GM18505 (cell line): ENCODE results near the gene TBC1D9.
A peak's percentile ranks its signal among the peaks of the same experiment; 100 is the strongest.

Experiments used
- ATAC-seq: cut with Tn5 transposase; IDR thresholded peaks from one replicate; pipeline ENCODE4 v1.9.1; 2021; ENCODE audit not compliant: unreplicated experiment
- POLR2A ChIP-seq: IDR thresholded peaks from 4 replicates; pipeline ENCODE4 v1.6.1; 2011; ENCODE audit warnings: borderline replicate concordance; ENCODE audit not compliant: insufficient read depth, insufficient read length; ENCODE audit errors: extremely low read depth

Gene TBC1D9

DNA sequence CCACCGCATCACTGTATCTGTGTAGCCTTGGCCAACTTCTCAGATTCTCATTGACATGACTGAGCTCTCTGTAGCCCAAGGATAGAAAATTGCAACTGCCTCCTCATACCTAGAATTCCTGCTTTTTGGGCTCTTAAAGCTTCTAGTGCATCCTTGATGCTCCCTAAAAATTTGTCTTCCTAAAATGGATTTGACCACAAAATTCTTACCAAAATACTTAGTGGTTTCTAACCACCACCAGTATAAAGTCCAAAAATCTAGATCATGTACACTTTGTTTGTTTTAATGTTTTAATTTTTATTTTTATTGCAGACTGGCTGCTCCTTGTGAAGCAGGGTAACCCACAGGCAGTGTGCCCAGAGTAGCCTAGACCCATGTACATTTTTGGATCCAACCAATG, 75.5 kb downstream of the TBC1D9 start:
- TF ChIP-seq POLR2A: no peak
- ATAC-seq: no peak

DNA sequence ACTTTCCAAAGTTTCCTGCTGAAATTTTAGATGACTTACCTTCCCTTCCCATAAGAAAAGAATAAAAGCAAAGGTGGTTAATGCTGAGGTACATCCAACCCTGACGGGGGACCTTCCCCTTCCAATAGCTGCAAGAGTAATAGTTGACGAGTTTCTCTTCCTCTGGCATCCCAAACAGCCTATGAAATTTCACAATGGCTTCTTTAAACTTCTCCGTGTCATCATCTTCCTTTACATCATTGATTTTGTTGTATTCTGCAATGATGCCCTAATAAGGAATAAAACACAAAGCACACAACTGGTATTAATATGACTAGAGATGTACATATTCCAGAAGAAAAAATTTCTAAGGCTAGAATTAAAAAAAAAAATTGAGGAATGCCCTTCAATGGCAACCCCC, 76.6 kb downstream of the TBC1D9 start:
- no peak for ATAC-seq
- TF ChIP-seq POLR2A: no peak

GRCh38 chr4:140675599-140676231, 80.5 kb downstream of the TBC1D9 start:
- TF ChIP-seq POLR2A: no peak
- no peak for ATAC-seq

DNA sequence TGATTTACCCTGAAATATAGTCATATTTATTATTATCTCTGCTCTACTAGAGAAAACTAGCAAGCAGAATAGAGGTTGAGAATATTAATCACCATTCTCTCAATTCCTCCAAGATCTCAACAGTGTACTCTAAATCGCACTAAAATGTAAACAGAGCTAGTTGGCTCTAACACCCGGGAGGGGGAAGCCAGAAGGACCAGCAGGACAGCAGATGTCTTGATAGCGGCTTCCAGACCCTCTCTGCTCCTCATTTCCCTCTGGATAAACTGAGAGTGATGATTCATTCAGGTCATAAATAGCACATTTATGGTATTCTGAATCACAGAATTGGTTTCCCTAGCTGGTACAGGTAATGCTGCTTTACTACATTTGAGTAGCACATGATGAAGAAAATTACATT, 82.5 kb downstream of the TBC1D9 start:
- no peak for TF ChIP-seq POLR2A
- no peak for ATAC-seq

- no peak for ATAC-seq
- TF ChIP-seq POLR2A: no peak
These were observed 83.8 kb downstream of the TBC1D9 start for GRCh38 chr4:140672416-140672815.

- ATAC-seq: no peak
- no peak for TF ChIP-seq POLR2A
These were observed 88.1 kb downstream of the TBC1D9 start for GRCh38 chr4:140668111-140668510.

DNA sequence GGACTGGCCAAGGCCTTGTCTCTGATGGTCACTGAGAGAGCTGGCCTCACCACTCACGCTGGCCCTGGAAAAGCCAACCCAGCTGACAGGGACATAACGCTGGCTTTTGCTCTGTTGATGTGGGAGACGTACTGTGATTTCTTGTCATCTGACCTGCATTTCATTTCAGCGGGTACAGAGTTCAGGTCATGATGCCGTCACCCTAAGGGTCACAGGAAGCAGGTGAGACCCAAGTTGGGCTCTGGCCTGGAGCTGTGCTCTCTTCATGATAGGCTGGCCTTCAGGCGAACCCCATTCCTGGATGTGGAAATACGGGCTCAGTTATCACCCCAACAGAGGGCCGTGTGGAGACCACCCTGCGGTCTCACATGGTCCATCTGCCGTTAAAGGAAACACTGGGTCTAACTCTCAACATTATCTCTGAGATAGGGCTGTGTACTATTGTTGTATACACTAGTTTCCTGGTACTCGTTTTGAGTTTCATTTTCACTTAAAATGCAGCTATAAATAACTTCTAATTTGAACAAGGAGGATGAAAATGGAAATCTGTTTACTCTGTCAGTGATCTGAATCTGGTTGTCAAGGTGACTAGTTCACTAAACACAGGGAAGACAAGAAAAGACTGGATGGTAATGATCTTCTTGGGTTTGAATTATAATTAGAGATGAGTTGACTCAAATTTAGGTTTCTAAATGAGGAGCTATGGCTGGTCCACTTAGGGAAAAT, 89.1 kb downstream of the TBC1D9 start:
- peak; percentile 69 for ATAC-seq
- no peak for TF ChIP-seq POLR2A

GRCh38 chr4:140662082-140662869, 93.9 kb downstream of the TBC1D9 start:
- no peak for ATAC-seq
- TF ChIP-seq POLR2A: no peak

DNA sequence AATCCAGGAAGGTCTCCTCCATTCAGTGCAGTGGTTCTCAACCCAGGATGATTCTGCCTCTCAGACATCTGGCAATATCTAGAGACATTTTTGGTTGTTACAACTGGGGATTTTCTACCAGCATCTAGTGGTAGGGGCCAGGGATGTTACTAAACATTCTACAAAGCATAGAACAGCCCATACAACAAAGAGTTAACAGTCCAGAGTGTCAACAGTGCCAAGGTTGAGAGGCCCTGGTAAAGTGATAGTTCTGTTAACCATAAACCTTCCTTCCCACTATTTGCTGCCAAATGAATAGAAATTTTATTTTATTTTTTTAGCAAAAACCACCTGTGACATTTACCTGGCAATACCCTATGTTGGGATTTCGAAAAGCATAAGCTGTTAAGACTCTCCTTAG, 94.6 kb downstream of the TBC1D9 start:
- no peak for ATAC-seq
- TF ChIP-seq POLR2A: no peak

DNA sequence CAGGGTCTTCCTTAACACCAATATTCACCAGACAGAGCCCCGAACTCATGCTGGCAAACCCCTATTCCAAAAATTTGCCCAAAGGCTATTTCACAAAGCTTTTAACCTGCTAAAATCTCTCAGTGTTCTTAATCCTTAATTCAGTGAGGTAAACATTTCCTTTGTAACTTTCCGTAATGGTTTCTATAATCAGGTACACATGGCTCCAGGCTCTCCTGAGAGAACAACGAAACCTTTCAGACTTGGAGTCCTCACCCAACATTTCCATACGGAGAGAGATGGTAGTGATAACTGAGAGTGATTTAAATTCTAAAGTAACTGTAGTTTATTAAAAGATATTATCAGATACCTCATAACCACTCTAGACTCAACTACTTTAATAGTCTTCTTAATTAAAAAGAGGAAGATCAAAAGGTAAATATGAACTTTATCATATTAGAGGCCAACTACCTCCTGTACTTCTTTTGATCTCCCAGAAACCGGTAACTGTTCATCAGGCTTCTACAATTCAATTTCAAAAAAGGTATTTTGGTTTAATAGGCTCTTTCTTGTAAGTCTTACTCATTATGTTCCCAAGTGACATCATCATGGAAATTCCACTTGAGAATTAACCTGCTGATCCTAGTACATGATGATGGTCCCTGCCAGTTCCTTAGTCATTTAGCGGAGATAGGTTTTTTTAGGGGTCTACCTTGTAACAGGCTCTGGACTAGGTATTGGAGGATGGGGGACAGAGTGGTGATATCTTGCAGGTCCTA, 96.1 kb downstream of the TBC1D9 start:
- TF ChIP-seq POLR2A: no peak
- ATAC-seq: no peak

DNA sequence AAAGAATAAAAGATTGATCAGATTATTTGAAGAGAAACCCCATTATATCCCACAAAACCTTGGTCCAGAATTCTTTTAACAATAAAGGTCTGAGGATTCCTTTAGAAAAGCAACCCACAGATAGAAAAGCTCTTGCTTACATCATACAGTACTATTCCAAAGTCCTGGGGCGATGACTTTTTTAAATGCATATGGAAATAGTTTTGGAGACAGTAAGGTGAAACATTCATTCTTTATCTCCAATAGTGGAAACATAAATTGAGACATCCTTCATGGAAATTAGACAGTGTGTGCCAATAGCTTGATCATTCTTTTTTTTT, 101.7 kb downstream of the TBC1D9 start:
- no peak for TF ChIP-seq POLR2A
- ATAC-seq: no peak

- no peak for ATAC-seq
- TF ChIP-seq POLR2A: no peak
These were observed 102.3 kb downstream of the TBC1D9 start for GRCh38 chr4:140653718-140654494.
